Stimulated activated CD8-positive, alpha-beta memory T cell treated with anti-CD3 and anti-CD28 coated beads, Interleukin-7, amount 100 ng/mL, for 48 hours (primary cell): ENCODE measurements around the gene GDPD1.
"Not testable (repeated sequence)": the region's sequence is repeated elsewhere in the genome, so short reads cannot be mapped to it uniquely, and the experiment has no call there.

Experiments used
- DNase-seq, 2 donors: peaks; one replicate each; pipeline ENCODE4 v3.0.0-alpha.2; 2020; ENCODE audit warnings: low read depth in 1 of 2; ENCODE audit errors: extremely low read depth in 1 of 2

Gene GDPD1

GRCh38 chr17:59220328-59221158 lies at the start of gene GDPD1:
Gene GDPD1 (plus strand): TSS chr17:59220511. CDS start chr17:59220610, 99 bp downstream.
- peak; percentile 94 to 95 for DNase-seq

- DNase-seq = no peak
Observed at GRCh38 chr17:59172436-59173004, 47.8 kb upstream of the GDPD1 start.

GRCh38 chr17:59174671-59175070 lies 45.6 kb upstream of the GDPD1 start:
- DNase-seq = no peak

GRCh38 chr17:59175076-59175475 lies 45.2 kb upstream of the GDPD1 start:
- no peak for DNase-seq

GRCh38 chr17:59178266-59178985 lies 41.9 kb upstream of the GDPD1 start:
- no peak for DNase-seq

GRCh38 chr17:59179601-59180000 lies 40.7 kb upstream of the GDPD1 start:
- DNase-seq = not testable (repeated sequence)

GRCh38 chr17:59180626-59181025 lies 39.7 kb upstream of the GDPD1 start:
- DNase-seq = no peak

- no peak for DNase-seq
Observed at GRCh38 chr17:59181481-59181880, 38.8 kb upstream of the GDPD1 start.

- no peak for DNase-seq
Observed at GRCh38 chr17:59185997-59186396, 34.3 kb upstream of the GDPD1 start.

GRCh38 chr17:59186850-59187249 lies 33.5 kb upstream of the GDPD1 start:
- no peak for DNase-seq

GRCh38 chr17:59190806-59191205 lies 29.5 kb upstream of the GDPD1 start:
- no peak for DNase-seq

- no peak for DNase-seq
Observed at GRCh38 chr17:59193336-59193862, 26.9 kb upstream of the GDPD1 start.

GRCh38 chr17:59199398-59199797 lies 20.9 kb upstream of the GDPD1 start:
- DNase-seq = no peak

GRCh38 chr17:59202320-59202719 lies 18.0 kb upstream of the GDPD1 start:
- DNase-seq = no peak

- no peak for DNase-seq
Observed at GRCh38 chr17:59219370-59219769, 941 bp upstream of the GDPD1 start.

- DNase-seq = no peak
Observed at GRCh38 chr17:59219992-59220327, 351 bp upstream of the GDPD1 start.

- DNase-seq = no peak
Observed at GRCh38 chr17:59221159-59221847, 992 bp downstream of the GDPD1 start.

- DNase-seq = no peak
Observed at GRCh38 chr17:59223813-59224212, 3.5 kb downstream of the GDPD1 start.

GRCh38 chr17:59228588-59228987 lies 8.3 kb downstream of the GDPD1 start:
- DNase-seq = not testable (repeated sequence)

GRCh38 chr17:59230764-59231163 lies 10.5 kb downstream of the GDPD1 start:
- no peak for DNase-seq

- no peak for DNase-seq
Observed at GRCh38 chr17:59234631-59235030, 14.3 kb downstream of the GDPD1 start.
